Liver (tissue), 9 donors: ENCODE results near the gene PLEKHA5. TPM values are rescaled to one million over a fixed set of nuclear protein-coding genes. Genes with fewer than 3 reads are reported as not detected.

Source experiments
- DNase-seq: peaks from one replicate; pipeline ENCODE4 v3.0.0-alpha.2; 2017; ENCODE audit warnings: low spot score
- H3K27ac ChIP-seq, 2 donors: one replicate each; pipeline ENCODE4 v1.7.0; 2013; ENCODE audit warnings: inconsistent platforms in 2 of 2, low read length in 2 of 2, control low read depth in 1 of 2, low read depth in 1 of 2, mild to moderate bottlenecking in 1 of 2
- H3K27me3 ChIP-seq, 4 donors: one replicate each; pipeline versions ENCODE4 v1.6.1 to v1.7.0; 2013; ENCODE audit warnings: low read length in 3 of 4, inconsistent platforms in 1 of 4, mild to moderate bottlenecking in 1 of 4, moderate library complexity in 1 of 4; ENCODE audit not compliant: control insufficient read depth in 4 of 4, insufficient read depth in 4 of 4
- H3K36me3 ChIP-seq, 4 donors: one replicate each; pipeline versions ENCODE4 v1.6.1 to v1.7.0; 2013; ENCODE audit warnings: low read length in 3 of 4, mild to moderate bottlenecking in 3 of 4, low read depth in 1 of 4, moderate library complexity in 1 of 4; ENCODE audit not compliant: control insufficient read depth in 4 of 4, insufficient read depth in 3 of 4
- H3K4me1 ChIP-seq, 4 donors: one replicate each; pipeline versions ENCODE4 v1.6.1 to v1.7.0; 2013; ENCODE audit warnings: low read length in 3 of 4, mild to moderate bottlenecking in 3 of 4, moderate library complexity in 1 of 4; ENCODE audit not compliant: control insufficient read depth in 4 of 4, insufficient read depth in 4 of 4
- H3K4me3 ChIP-seq, 3 donors: one replicate each; pipeline versions ENCODE4 v1.6.1 to v1.7.0; 2013; ENCODE audit warnings: low read length in 3 of 3, control low read depth in 1 of 3, low read depth in 1 of 3, mild to moderate bottlenecking in 1 of 3
- H3K9ac ChIP-seq, 2 donors: one replicate each; pipeline ENCODE4 v1.7.0; 2013; ENCODE audit warnings: low read length in 2 of 2, mild to moderate bottlenecking in 2 of 2, moderate library complexity in 2 of 2, control low read depth in 1 of 2, low read depth in 1 of 2
- H3K9me3 ChIP-seq, 4 donors: one replicate each; pipeline versions ENCODE4 v1.6.1 to v1.7.0; 2013; ENCODE audit warnings: low read length in 3 of 4; ENCODE audit not compliant: control insufficient read depth in 4 of 4
- CTCF ChIP-seq: fragments of 150-350 bp; IDR thresholded peaks from 2 replicates; pipeline ENCODE4 v1.5.1; 2017; ENCODE audit warnings: improper control_type of control experiment, low read depth, low read length; ENCODE audit not compliant: missing input control
- EGR1 ChIP-seq, 2 donors: IDR thresholded peaks; 2 replicates each; pipeline ENCODE4 v1.6.1; 2016 to 2018; ENCODE audit warnings: antibody characterized with exemption in 2 of 2, low read depth in 2 of 2
- FOXA1 ChIP-seq: IDR thresholded peaks from 2 replicates; pipeline ENCODE4 v1.6.1; 2016; ENCODE audit warnings: antibody characterized with exemption
- FOXA2 ChIP-seq: IDR thresholded peaks from 2 replicates; pipeline ENCODE4 v1.6.1; 2016; ENCODE audit warnings: antibody characterized with exemption
- GABPA ChIP-seq, 2 donors: IDR thresholded peaks in 1 of 2; conservative IDR thresholded peaks in 1 of 2; 2 replicates each; pipeline ENCODE4 v1.6.1; 2016; ENCODE audit warnings: antibody characterized with exemption in 2 of 2, mild to moderate bottlenecking in 1 of 2, moderate library complexity in 1 of 2
- HNF4A ChIP-seq, 2 donors: conservative IDR thresholded peaks; 2 replicates each; pipeline ENCODE4 v1.6.1; 2016; ENCODE audit warnings: antibody characterized with exemption in 2 of 2, mild to moderate bottlenecking in 2 of 2
- HNF4G ChIP-seq: IDR thresholded peaks from 2 replicates; pipeline ENCODE4 v1.6.1; 2016; ENCODE audit warnings: antibody characterized with exemption
- JUND ChIP-seq, 2 donors: IDR thresholded peaks; 2 replicates each; pipeline ENCODE4 v1.6.1; 2016; ENCODE audit warnings: antibody characterized with exemption in 2 of 2
- MAX ChIP-seq: IDR thresholded peaks from 2 replicates; pipeline ENCODE4 v1.6.1; 2016; ENCODE audit warnings: antibody characterized with exemption
- NR2F2 ChIP-seq: IDR thresholded peaks from 2 replicates; pipeline ENCODE4 v1.6.1; 2016; ENCODE audit warnings: antibody characterized with exemption
- RAD21 ChIP-seq, 2 donors: IDR thresholded peaks; 2 replicates each; pipeline ENCODE4 v1.6.1; 2016; ENCODE audit warnings: antibody characterized with exemption in 2 of 2, mild to moderate bottlenecking in 2 of 2
- RXRA ChIP-seq, 2 donors: IDR thresholded peaks; 2 replicates each; pipeline ENCODE4 v1.6.1; 2017 to 2018; ENCODE audit warnings: antibody characterized with exemption in 2 of 2, mild to moderate bottlenecking in 1 of 2
- SP1 ChIP-seq: IDR thresholded peaks from 2 replicates; pipeline ENCODE4 v1.6.1; 2018; ENCODE audit warnings: antibody characterized with exemption, mild to moderate bottlenecking
- TAF1 ChIP-seq: conservative IDR thresholded peaks from 2 replicates; pipeline ENCODE4 v1.6.1; 2016; ENCODE audit warnings: antibody characterized with exemption, mild to moderate bottlenecking
- YY1 ChIP-seq: IDR thresholded peaks from 2 replicates; pipeline ENCODE4 v1.6.1; 2016; ENCODE audit warnings: antibody characterized with exemption, mild to moderate bottlenecking
- WGBS: extraction: QIAGEN DNeasy Blood & Tissue Kit; methylation state at CpG from one replicate; pipeline ENCODE4 v1.1.7; 2013; 5-methylcytosine and 5-hydroxymethylcytosine counted together
- polyA plus RNA-seq, 2 donors: library from polyadenylated mRNA; stranded (reverse) in 1 of 2; unstranded in 1 of 2; fragments of 200-250 nt in 1 of 2; fragments of >200 nt in 1 of 2; fragmentation: Nextera tagmentation in 1 of 2; extraction: Ambion mirVana in 1 of 2; gene quantifications; one replicate each; pipeline versions ENCODE4 v1.2.1 to v1.2.3, GENCODE V29; 2013 to 2015
- total RNA-seq, 2 donors: library from RNA; depleted of rRNA; stranded (reverse); fragments of >200 nt; gene quantifications; one replicate each; pipeline ENCODE4 v1.2.3, GENCODE V29; 2014
- TF ChIP-seq, protein P1 (sequence below): IDR thresholded peaks from 2 replicates; pipeline ENCODE4 v1.6.1; 2016; ENCODE audit warnings: antibody characterized with exemption, mild to moderate bottlenecking
- TF ChIP-seq, protein P2 (sequence below): IDR thresholded peaks from 2 replicates; pipeline ENCODE4 v1.6.1; 2016; ENCODE audit warnings: antibody characterized with exemption
- TF ChIP-seq, protein P3 (sequence below): IDR thresholded peaks from 2 replicates; pipeline ENCODE4 v1.6.1; 2016; ENCODE audit warnings: antibody characterized with exemption
- donor health status: healthy.
- donor health status: healthy.
- donor health status: healthy.
- donor health status: healthy.
- donor health status: healthy.

PLEKHA5 gene
- total and polyA plus RNA-seq, 4 donors, result 4.6 to 25.5 (median 16.8) TPM

- DNase-seq, result no peak
These were observed 100.8 kb downstream of the PLEKHA5 start for GRCh38 chr12:19230299-19230866.

More at GRCh38 chr12:19230299-19230866, 100.8 kb downstream of the PLEKHA5 start:
- H3K27me3 ChIP-seq, result no peaks in the 10 kb centered on the region
- H3K4me1 ChIP-seq, result peaks cover 0 to 24% (median 15%) of the 10 kb centered on the region in 4 donors
- no peak overlapping the region for H3K9ac ChIP-seq
- H3K27ac ChIP-seq, result no peak overlapping the region
- H3K4me3 ChIP-seq, result no peak overlapping the region
- 95% methylated on average over 37 of the region's 37 CpGs for WGBS
- H3K36me3 ChIP-seq, result no peaks in the 10 kb centered on the region
- no peaks in the 10 kb centered on the region for H3K9me3 ChIP-seq
- TF ChIP-seq SP1 (no peak), YY1 (no peak), EGR1 (IDR thresholded peaks at IDR 0.05; ENCODE audit: low read depth in 2 of 2) (no peak), GABPA (IDR thresholded peaks at IDR 0.05 in 1 of 2, conservative IDR thresholded peaks at IDR 0.05 in 1 of 2) (no peak), MAX (no peak), NR2F2 (no peak), RXRA (IDR thresholded peaks at IDR 0.05) (no peak), HNF4G (no peak), JUND (IDR thresholded peaks at IDR 0.05) (no peak), FOXA2 (no peak), FOXA1 (no peak), HNF4A (conservative IDR thresholded peaks at IDR 0.05) (no peak), RAD21 (IDR thresholded peaks at IDR 0.05) (no peak), TAF1 (no peak), CTCF (no peak)
- TF ChIP-seq, protein P1, sequence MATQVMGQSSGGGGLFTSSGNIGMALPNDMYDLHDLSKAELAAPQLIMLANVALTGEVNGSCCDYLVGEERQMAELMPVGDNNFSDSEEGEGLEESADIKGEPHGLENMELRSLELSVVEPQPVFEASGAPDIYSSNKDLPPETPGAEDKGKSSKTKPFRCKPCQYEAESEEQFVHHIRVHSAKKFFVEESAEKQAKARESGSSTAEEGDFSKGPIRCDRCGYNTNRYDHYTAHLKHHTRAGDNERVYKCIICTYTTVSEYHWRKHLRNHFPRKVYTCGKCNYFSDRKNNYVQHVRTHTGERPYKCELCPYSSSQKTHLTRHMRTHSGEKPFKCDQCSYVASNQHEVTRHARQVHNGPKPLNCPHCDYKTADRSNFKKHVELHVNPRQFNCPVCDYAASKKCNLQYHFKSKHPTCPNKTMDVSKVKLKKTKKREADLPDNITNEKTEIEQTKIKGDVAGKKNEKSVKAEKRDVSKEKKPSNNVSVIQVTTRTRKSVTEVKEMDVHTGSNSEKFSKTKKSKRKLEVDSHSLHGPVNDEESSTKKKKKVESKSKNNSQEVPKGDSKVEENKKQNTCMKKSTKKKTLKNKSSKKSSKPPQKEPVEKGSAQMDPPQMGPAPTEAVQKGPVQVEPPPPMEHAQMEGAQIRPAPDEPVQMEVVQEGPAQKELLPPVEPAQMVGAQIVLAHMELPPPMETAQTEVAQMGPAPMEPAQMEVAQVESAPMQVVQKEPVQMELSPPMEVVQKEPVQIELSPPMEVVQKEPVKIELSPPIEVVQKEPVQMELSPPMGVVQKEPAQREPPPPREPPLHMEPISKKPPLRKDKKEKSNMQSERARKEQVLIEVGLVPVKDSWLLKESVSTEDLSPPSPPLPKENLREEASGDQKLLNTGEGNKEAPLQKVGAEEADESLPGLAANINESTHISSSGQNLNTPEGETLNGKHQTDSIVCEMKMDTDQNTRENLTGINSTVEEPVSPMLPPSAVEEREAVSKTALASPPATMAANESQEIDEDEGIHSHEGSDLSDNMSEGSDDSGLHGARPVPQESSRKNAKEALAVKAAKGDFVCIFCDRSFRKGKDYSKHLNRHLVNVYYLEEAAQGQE, result no peak
- TF ChIP-seq, protein P2, sequence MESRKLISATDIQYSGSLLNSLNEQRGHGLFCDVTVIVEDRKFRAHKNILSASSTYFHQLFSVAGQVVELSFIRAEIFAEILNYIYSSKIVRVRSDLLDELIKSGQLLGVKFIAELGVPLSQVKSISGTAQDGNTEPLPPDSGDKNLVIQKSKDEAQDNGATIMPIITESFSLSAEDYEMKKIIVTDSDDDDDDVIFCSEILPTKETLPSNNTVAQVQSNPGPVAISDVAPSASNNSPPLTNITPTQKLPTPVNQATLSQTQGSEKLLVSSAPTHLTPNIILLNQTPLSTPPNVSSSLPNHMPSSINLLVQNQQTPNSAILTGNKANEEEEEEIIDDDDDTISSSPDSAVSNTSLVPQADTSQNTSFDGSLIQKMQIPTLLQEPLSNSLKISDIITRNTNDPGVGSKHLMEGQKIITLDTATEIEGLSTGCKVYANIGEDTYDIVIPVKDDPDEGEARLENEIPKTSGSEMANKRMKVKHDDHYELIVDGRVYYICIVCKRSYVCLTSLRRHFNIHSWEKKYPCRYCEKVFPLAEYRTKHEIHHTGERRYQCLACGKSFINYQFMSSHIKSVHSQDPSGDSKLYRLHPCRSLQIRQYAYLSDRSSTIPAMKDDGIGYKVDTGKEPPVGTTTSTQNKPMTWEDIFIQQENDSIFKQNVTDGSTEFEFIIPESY, result no peak
- TF ChIP-seq, protein P3, sequence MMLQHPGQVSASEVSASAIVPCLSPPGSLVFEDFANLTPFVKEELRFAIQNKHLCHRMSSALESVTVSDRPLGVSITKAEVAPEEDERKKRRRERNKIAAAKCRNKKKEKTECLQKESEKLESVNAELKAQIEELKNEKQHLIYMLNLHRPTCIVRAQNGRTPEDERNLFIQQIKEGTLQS, result no peak
